Measurements from ENCODE around the gene DHX40.
"Not testable (repeated sequence)": the region's sequence is repeated elsewhere in the genome, so short reads cannot be mapped to it uniquely, and the experiment has no call there.

DNA sequence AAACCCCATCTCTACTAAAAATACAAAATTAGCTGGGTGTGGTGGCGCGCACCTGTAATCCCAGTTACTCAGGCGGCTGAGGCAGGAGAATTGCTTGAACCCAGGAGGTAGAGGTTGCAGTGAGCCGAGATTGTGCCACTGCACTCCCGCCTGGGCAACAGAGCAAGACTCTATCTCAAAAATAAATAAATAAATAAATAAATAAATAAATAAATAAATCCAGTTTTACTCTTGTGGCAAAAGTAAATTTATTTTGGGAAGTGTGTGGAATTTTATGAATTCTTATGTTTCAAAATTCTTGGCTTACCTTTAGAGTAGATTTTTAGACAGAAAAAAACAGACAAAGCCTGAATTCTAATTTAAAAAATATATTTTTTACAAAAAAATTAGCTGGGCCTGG is 3.7 kb downstream of the DHX40 start:
- TF ChIP-seq, protein P1, sequence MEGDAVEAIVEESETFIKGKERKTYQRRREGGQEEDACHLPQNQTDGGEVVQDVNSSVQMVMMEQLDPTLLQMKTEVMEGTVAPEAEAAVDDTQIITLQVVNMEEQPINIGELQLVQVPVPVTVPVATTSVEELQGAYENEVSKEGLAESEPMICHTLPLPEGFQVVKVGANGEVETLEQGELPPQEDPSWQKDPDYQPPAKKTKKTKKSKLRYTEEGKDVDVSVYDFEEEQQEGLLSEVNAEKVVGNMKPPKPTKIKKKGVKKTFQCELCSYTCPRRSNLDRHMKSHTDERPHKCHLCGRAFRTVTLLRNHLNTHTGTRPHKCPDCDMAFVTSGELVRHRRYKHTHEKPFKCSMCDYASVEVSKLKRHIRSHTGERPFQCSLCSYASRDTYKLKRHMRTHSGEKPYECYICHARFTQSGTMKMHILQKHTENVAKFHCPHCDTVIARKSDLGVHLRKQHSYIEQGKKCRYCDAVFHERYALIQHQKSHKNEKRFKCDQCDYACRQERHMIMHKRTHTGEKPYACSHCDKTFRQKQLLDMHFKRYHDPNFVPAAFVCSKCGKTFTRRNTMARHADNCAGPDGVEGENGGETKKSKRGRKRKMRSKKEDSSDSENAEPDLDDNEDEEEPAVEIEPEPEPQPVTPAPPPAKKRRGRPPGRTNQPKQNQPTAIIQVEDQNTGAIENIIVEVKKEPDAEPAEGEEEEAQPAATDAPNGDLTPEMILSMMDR (IDR thresholded peaks at IDR 0.05): not testable (repeated sequence)
- not testable (repeated sequence) for TF ChIP-seq POLR2A (IDR thresholded peaks at IDR 0.05)

All from body of pancreas (tissue), 4 donors.